ENCODE measurements around the gene TXN. TPM values are rescaled to one million over a fixed set of nuclear protein-coding genes. Genes with fewer than 3 reads are reported as not detected.

Gene TXN
- total and polyA plus RNA-seq, 2 of the 8 experiments (the other 6 are each of a cell fraction or from before 2014, with no cell fraction given): 297 to 419 TPM

- no peak overlapping the region for H3K14ac ChIP-seq (ENCODE audit: insufficient read length)
- no peak for DNase-seq (ENCODE audit: low read depth in 1 of 2, low spot score in 2 of 2)
- H2BK5ac ChIP-seq (ENCODE audit: low read depth, low read length): peak overlapping the region; percentile 91
- POLR2A ChIA-PET (ENCODE audit: partially characterized antibody): interaction anchor here (0.6 to 4.1 kb wide), 30 partner anchors 10 to 1029 kb away, joined by 3 to 44 read pairs (median 4); partner anchors contain the start of gene C9orf152
- peak overlapping the region in 3 of 4 experiments; percentile 40 to 69 (median 51); a peak in 6 of 7 replicates for H3K9ac ChIP-seq (replicated peaks in 1 of 4; ENCODE audit: extremely low read depth in 1 of 4, low read depth in 3 of 4, low read length in 3 of 4)
- no peak overlapping the region for H4K5ac ChIP-seq (ENCODE audit: insufficient read length, low read depth, low read length)
- H3K36me3 ChIP-seq (ENCODE audit: control insufficient read depth in 2 of 4, insufficient read depth in 4 of 4, low read length in 3 of 4): no peaks in the 10 kb centered on the region
- H2AK5ac ChIP-seq (ENCODE audit: low read depth, low read length): no peak overlapping the region
- peaks cover 11% of the 10 kb centered on the region for H3K23me2 ChIP-seq (ENCODE audit: low read depth, low read length)
- no peak overlapping the region for H3K23ac ChIP-seq (ENCODE audit: insufficient read length)
- no peaks in the 10 kb centered on the region; a peak in 1 of 7 replicates for H3K27me3 ChIP-seq (replicated peaks in 1 of 4; ENCODE audit: control insufficient read depth in 3 of 4, extremely low read depth in 1 of 4, insufficient read depth in 3 of 4, low read length in 3 of 4)
- peak overlapping the region; percentile 90; the same call in 1 of the 2 replicates for H2BK15ac ChIP-seq (ENCODE audit: low read length)
- no peaks in the 10 kb centered on the region for H3K9me3 ChIP-seq (ENCODE audit: insufficient read depth in 2 of 2, low read depth in 1 of 2, low read length in 1 of 2)
- H3K56ac ChIP-seq (replicated peaks; ENCODE audit: insufficient read length, low read depth, low read length): no peak overlapping the region
- peak overlapping the region; percentile 29 for H2BK120ac ChIP-seq (replicated peaks; ENCODE audit: low read depth, low read length)
- H4K20me1 ChIP-seq (replicated peaks in 1 of 2; ENCODE audit: control insufficient read depth in 1 of 2, insufficient read depth in 2 of 2, low read length in 2 of 2): peaks cover 7 to 14% of the 10 kb centered on the region in 2 experiments
- no peak for FAIRE-seq
- H3K27ac ChIP-seq (ENCODE audit: low read depth, low read length): 0 out of 2 replicates have a peak overlapping the region, but pooled peaks have one; percentile 6
- H4K91ac ChIP-seq (replicated peaks; ENCODE audit: insufficient read length, low read length): peak overlapping the region; percentile 22
- H3K4me1 ChIP-seq (replicated peaks in 1 of 4; ENCODE audit: control insufficient read depth in 3 of 4, insufficient read depth in 4 of 4, low read length in 3 of 4): peaks cover 8 to 18% (median 10%) of the 10 kb centered on the region in 4 experiments
- peak overlapping the region; percentile 95; the same call in 1 of the 2 replicates for H3K18ac ChIP-seq (ENCODE audit: extremely low read depth, low read length)
- TF ChIP-seq SAP30 (IDR thresholded peaks at IDR 0.05; ENCODE audit: insufficient read depth, insufficient replicate concordance, low read length) (peak; percentile 88), KDM1A (IDR thresholded peaks at IDR 0.05; ENCODE audit: borderline replicate concordance, low read length) (peak; percentile 83; the same call in 1 of the 2 replicates), TAF1 (IDR thresholded peaks at IDR 0.05; ENCODE audit: low read depth, low read length) (no peak; the same call in 1 of the 2 replicates)
- peak overlapping the region; percentile 93 to 96 for H3K4me2 ChIP-seq (ENCODE audit: insufficient read depth in 1 of 2, low read depth in 2 of 2, low read length in 2 of 2)
- H3K79me2 ChIP-seq (ENCODE audit: control insufficient read depth in 1 of 2, insufficient read depth in 2 of 2, low read length in 2 of 2): peaks cover 29 to 38% of the 10 kb centered on the region in 2 experiments
- CTCF ChIA-PET (ENCODE audit: partially characterized antibody): interaction anchor here (0.6 to 4.1 kb wide), 6 partner anchors 11 to 1688 kb away, joined by 3 to 16 read pairs (median 4); no protein-coding TSS in a partner anchor
- peak overlapping the region; percentile 66 for H2AFZ ChIP-seq (ENCODE audit: low read length)
- H3K4ac ChIP-seq (replicated peaks; ENCODE audit: insufficient read length, low read depth, low read length): peak overlapping the region; percentile 6
- WGBS, 2 experiments (ENCODE audit: extremely low coverage in 1 of 2, insufficient coverage in 1 of 2, insufficient read length in 1 of 2, insufficient replicate concordance in 2 of 2, low coverage in 1 of 2, low lambda C conversion rate in 2 of 2, missing lambda C conversion rate in 1 of 2): 14% methylated on average over 14 of the region's 14 CpGs; no CpG with 5 or more reads in 1 of the 2 experiments
- peak overlapping the region; percentile 54; the same call in 1 of the 2 replicates for H4K8ac ChIP-seq (ENCODE audit: extremely low read depth, insufficient read depth, low read length)
- peaks cover 5% of the 10 kb centered on the region; the same call in 1 of the 2 replicates for H3K79me1 ChIP-seq (ENCODE audit: low read depth, low read length)
- peak overlapping the region; percentile 82 to 94 (median 92) for H3K4me3 ChIP-seq (ENCODE audit: extremely low read depth in 1 of 4, insufficient read depth in 2 of 4, low read depth in 3 of 4, low read length in 4 of 4)
- peak overlapping the region; percentile 2 for H2BK12ac ChIP-seq (ENCODE audit: low read depth, low read length)
- H2BK20ac ChIP-seq (ENCODE audit: low read length): 0 out of 2 replicates have a peak overlapping the region, but pooled peaks have one; percentile 86
These were observed 962 bp upstream of the TXN start for GRCh38 chr9:110257097-110257841.

All from H1 (cell line).